GM12801 (cell line): ENCODE data around the gene SLC19A1.

ENCODE experiments used
- TF ChIP-seq, protein P1 (sequence below): IDR thresholded peaks from one replicate; pipeline ENCODE4 v1.5.1; 2011; ENCODE audit warnings: control low read depth; ENCODE audit not compliant: insufficient read length; ENCODE audit errors: extremely low read depth

The SLC19A1 gene

GRCh38 chr21:45559216-45560105 is 17.2 kb upstream of the SLC19A1 start:
- TF ChIP-seq, protein P1, sequence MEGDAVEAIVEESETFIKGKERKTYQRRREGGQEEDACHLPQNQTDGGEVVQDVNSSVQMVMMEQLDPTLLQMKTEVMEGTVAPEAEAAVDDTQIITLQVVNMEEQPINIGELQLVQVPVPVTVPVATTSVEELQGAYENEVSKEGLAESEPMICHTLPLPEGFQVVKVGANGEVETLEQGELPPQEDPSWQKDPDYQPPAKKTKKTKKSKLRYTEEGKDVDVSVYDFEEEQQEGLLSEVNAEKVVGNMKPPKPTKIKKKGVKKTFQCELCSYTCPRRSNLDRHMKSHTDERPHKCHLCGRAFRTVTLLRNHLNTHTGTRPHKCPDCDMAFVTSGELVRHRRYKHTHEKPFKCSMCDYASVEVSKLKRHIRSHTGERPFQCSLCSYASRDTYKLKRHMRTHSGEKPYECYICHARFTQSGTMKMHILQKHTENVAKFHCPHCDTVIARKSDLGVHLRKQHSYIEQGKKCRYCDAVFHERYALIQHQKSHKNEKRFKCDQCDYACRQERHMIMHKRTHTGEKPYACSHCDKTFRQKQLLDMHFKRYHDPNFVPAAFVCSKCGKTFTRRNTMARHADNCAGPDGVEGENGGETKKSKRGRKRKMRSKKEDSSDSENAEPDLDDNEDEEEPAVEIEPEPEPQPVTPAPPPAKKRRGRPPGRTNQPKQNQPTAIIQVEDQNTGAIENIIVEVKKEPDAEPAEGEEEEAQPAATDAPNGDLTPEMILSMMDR, result no peak

DNA sequence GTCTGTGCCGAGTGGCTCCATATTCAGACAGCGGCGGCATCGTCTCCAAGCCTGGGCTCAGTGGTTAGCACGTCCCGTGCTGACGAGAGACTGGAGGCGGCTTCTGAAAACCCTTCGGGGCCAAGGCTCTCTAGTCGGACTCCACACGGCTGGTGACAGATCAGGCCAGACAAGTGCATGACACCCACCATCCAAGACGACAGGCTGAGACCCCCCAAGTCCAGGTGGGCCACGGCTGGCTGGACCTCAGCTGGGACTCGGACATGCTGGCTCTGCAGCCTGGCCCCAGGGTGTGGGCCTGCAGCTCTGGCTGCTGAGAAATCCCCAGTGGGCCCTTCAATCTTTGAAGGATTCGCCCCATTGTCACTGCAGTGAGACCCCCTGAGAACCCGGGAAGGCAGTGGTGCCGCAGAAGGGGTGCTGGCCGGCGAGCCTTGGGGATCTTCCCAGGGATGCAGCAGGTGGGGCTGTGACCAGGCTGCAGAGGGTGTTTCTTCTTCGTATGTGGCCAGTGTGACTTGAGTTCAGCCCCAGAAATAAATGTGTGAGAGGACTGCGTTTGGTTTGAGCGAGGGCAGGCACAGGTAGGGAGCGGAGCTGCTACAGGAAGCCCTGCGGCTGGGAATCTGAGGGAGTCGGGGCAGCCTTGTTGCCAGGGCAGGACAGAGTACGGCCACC is 15.9 kb upstream of the SLC19A1 start:
- TF ChIP-seq, protein P1, result no peak

DNA sequence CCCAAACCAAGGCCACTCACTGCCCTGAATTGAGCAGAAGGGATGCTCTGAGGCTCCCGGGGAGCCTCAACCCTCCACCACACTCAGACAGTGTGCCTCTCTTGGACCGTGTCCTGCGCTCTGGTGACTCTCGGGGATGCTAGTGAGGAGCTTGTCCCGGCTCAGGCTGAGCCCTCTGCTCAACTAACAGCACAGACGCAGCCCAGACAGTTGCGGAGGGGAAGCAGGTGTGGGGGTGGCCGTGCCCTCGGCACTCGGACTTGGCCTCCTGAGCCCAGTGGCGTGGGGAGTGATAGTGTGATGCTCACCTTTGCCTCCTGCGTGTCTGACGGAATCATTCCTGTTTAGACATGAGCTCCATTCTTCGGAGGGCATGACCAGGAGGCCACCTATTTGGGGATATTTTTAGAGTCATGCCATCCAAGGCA is 15.4 kb upstream of the SLC19A1 start:
- TF ChIP-seq, protein P1, result no peak

GRCh38 chr21:45556645-45557615 is 14.7 kb upstream of the SLC19A1 start:
- TF ChIP-seq, protein P1, result no peak

GRCh38 chr21:45556302-45556644 is 14.0 kb upstream of the SLC19A1 start:
- TF ChIP-seq, protein P1, result no peak

DNA sequence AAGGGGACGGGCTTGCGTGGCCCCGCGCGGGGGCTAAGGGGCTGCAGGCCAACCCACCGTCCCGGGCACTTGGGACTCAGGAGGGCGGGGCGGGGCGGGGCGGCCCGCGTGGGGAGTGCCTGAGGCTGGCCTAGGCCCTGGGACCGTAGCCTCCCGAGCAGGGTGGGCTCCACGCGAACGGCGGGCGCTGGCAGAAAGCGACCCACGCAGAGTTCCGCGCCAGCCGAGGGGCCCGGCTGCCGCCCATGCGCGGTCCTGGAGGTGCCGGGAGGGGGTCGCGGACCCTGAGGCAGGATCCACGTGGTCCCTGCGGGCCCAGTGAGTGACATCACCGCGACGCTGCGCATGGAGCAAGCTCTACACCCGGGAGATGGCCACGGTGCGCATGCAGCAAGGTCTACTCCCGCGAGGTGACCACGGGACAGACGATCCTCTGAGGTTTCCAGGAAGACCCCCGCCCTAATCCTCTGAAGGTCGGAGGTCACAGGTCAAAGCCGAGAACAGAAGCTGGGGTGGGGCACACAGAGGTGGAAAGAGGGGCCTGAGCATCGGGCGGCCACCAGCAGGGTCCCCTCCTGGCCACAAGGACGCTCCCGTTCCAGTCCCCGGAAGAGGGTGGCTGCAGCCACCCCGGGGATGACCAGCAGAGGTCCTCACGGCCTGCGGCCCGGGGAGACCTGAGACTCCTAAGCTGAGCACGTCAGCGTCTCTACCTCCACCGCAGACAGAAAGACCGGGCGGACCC is 13.5 kb upstream of the SLC19A1 start:
- TF ChIP-seq, protein P1, result no peak

- TF ChIP-seq, protein P1, result no peak
These were observed 13.0 kb upstream of the SLC19A1 start for GRCh38 chr21:45555251-45555556.
